PC-9 (cell line): ENCODE results near the gene DDAH2. TPM values are rescaled to one million over a fixed set of nuclear protein-coding genes. Genes with fewer than 3 reads are reported as not detected.

Experiments used
- BruUV-seq: library from RNA; stranded (reverse); fragments of 400-500 nt; replicated peaks from 2 replicates; lab custom pipeline; 2021; lab: Mats Ljungman, UMichigan
- CTCF ChIA-PET: fragments of 300-600 bp; sonication (Branson Sonifier 250); formaldehyde crosslinking; loops from one replicate; lab custom pipeline; 2022; ENCODE audit warnings: antibody characterized with exemption; lab: Charles Lee
- POLR2A ChIA-PET: fragments of 300-600 bp; sonication (Branson Sonifier 250); formaldehyde crosslinking; loops from one replicate; lab custom pipeline; 2022; ENCODE audit warnings: antibody characterized with exemption; ENCODE audit not compliant: unreplicated experiment; lab: Charles Lee
- DNase-seq, 2 experiments: peaks; one replicate each; pipeline versions ENCODE4 v3.0.0 to v3.0.0-alpha.2; 2015 to 2022; ENCODE audit warnings: mixed read lengths in 1 of 2
- H2AFZ ChIP-seq: fragments of 200-600 bp; sonication (generic); 2 replicates; pipeline ENCODE4 v1.8.1; 2017; ENCODE audit warnings: antibody characterized with exemption
- H3F3A ChIP-seq: fragments of 200-600 bp; sonication (generic); 2 replicates; pipeline ENCODE4 v1.8.1; 2017; ENCODE audit warnings: antibody characterized with exemption, mild to moderate bottlenecking, low read depth; ENCODE audit not compliant: insufficient read depth
- H3K27ac ChIP-seq: fragments of 200-600 bp; sonication (generic); 2 replicates; pipeline ENCODE4 v1.6.1; 2016; ENCODE audit warnings: mixed run types
- H3K27me3 ChIP-seq: fragments of 200-600 bp; sonication (generic); 2 replicates; pipeline ENCODE4 v1.6.1; 2016; ENCODE audit warnings: low read depth, mixed run types; ENCODE audit not compliant: insufficient read depth
- H3K36me3 ChIP-seq: fragments of 200-600 bp; sonication (generic); 2 replicates; pipeline ENCODE4 v1.6.1; 2016; ENCODE audit warnings: low read depth, mixed run types
- H3K4me1 ChIP-seq: fragments of 200-600 bp; sonication (generic); replicated peaks from 2 replicates; pipeline ENCODE4 v1.6.1; 2016; ENCODE audit warnings: mixed run types; ENCODE audit not compliant: insufficient read depth
- H3K4me2 ChIP-seq: fragments of 200-600 bp; sonication (generic); 2 replicates; pipeline ENCODE4 v1.6.1; 2017; ENCODE audit warnings: mixed run types
- H3K4me3 ChIP-seq: fragments of 200-600 bp; sonication (generic); 2 replicates; pipeline ENCODE4 v1.6.1; 2016; ENCODE audit warnings: mixed run types
- H3K79me2 ChIP-seq: fragments of 200-600 bp; sonication (generic); 2 replicates; pipeline ENCODE4 v1.6.1; 2017; ENCODE audit warnings: low read depth, mixed run types
- H3K9me2 ChIP-seq: fragments of 200-600 bp; sonication (generic); 2 replicates; pipeline ENCODE4 v1.8.1; 2017; ENCODE audit warnings: mild to moderate bottlenecking; ENCODE audit not compliant: insufficient read depth
- H3K9me3 ChIP-seq: fragments of 200-600 bp; sonication (generic); 2 replicates; pipeline ENCODE4 v1.8.1; 2016; ENCODE audit warnings: low read depth; ENCODE audit not compliant: insufficient read depth
- H4K20me1 ChIP-seq: fragments of 200-600 bp; sonication (generic); 2 replicates; pipeline ENCODE4 v1.8.1; 2017; ENCODE audit not compliant: insufficient read depth
- CTCF ChIP-seq: fragments of 200-600 bp; sonication (generic); conservative IDR thresholded peaks from 2 replicates; pipeline ENCODE4 v1.6.1; 2017; ENCODE audit warnings: mixed run types, antibody characterized with exemption, mild to moderate bottlenecking, moderate library complexity
- EZH2 ChIP-seq: fragments of 200-600 bp; sonication (generic); IDR thresholded peaks from 2 replicates; pipeline ENCODE4 v1.8.0; 2017; ENCODE audit warnings: antibody characterized with exemption, low read depth
- intact Hi-C: fragments of 100-400 bp; cut with micrococcal nuclease; formaldehyde crosslinking; loops from one replicate; pipeline ENCODE4 v1.10.0; 2022; ENCODE audit not compliant: unreplicated experiment
- total RNA-seq: library from RNA; stranded (reverse); gene quantifications from 2 replicates; pipeline ENCODE4 v1.2.3, GENCODE V29; 2021

Gene DDAH2
- total RNA-seq, 1 experiment from 2014 or later, result 58.3 TPM

DNA sequence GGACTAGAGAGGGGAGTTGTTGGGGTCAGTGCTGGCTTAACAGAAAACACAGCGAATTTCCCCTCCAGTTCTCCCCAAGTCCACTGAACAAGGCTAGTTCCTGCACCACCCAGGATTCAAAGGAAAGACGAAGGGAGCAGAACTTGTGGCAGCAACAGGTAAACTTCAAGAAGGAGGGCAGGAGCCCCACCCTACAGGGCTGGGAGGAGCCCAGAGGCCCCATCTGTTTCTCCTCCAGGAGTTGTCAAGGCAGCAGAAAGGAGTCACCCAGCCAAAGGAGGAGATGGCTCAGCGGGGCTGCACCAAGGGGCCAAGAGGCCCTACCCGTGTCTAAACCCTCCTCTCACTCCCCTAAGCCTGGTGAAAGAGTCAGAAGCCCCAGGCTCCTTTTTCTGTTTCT, 35.1 kb upstream of the DDAH2 start:
- Histone ChIP-seq H3K9me3 (no peaks in the 10 kb centered on the region), H3K4me3 (no peak overlapping the region), H3K27me3 (no peaks in the 10 kb centered on the region), H3K4me2 (no peak overlapping the region), H3K9me2 (no peaks in the 10 kb centered on the region), H3K27ac (no peak overlapping the region), H2AFZ (no peak overlapping the region), H3K4me1 (peaks cover 5% of the 10 kb centered on the region; the same call in 1 of the 2 replicates), H3K79me2 (no peaks in the 10 kb centered on the region), H3K36me3 (no peaks in the 10 kb centered on the region), H4K20me1 (no peaks in the 10 kb centered on the region), H3F3A (peaks cover 8% of the 10 kb centered on the region; the same call in 1 of the 2 replicates)
- intact Hi-C loops, result no loop called here
- no peak for DNase-seq
- ChIA-PET CTCF (no interaction called here), POLR2A (interaction anchor here (0.6 to 0.7 kb wide), 5 partner anchors 8 to 125 kb away, joined by 3 to 7 read pairs (median 6); no protein-coding TSS in a partner anchor)
- BruUV-seq, result no TSS peak
- TF ChIP-seq EZH2, result no peak
- no peak for TF ChIP-seq CTCF

- Histone ChIP-seq H3K4me3 (no peak overlapping the region), H3K4me2 (no peak overlapping the region), H2AFZ (no peak overlapping the region), H3K4me1 (peaks cover 5% of the 10 kb centered on the region; the same call in 1 of the 2 replicates), H3K27me3 (no peaks in the 10 kb centered on the region), H3K79me2 (no peaks in the 10 kb centered on the region), H4K20me1 (no peaks in the 10 kb centered on the region), H3K27ac (no peak overlapping the region), H3K9me3 (no peaks in the 10 kb centered on the region), H3F3A (peaks cover 8% of the 10 kb centered on the region; the same call in 1 of the 2 replicates), H3K36me3 (no peaks in the 10 kb centered on the region), H3K9me2 (no peaks in the 10 kb centered on the region)
- POLR2A ChIA-PET, result interaction anchor here (0.6 kb wide), 4 partner anchors 9 to 125 kb away, joined by 3 to 7 read pairs (median 4); no protein-coding TSS in a partner anchor
- CTCF ChIA-PET, result no interaction called here
- no peak for TF ChIP-seq EZH2
- no peak for TF ChIP-seq CTCF
- no peak for DNase-seq
- no TSS peak for BruUV-seq
- intact Hi-C loops, result no loop called here
These were observed 34.5 kb upstream of the DDAH2 start for GRCh38 chr6:31763619-31763940.

GRCh38 chr6:31762878-31763618, 33.9 kb upstream of the DDAH2 start:
- H3F3A ChIP-seq, result peaks cover 8% of the 10 kb centered on the region; the same call in 1 of the 2 replicates
- H3K4me1 ChIP-seq, result peaks cover 5% of the 10 kb centered on the region; the same call in 1 of the 2 replicates
- no peaks in the 10 kb centered on the region for H3K27me3 ChIP-seq
- H3K79me2 ChIP-seq, result no peaks in the 10 kb centered on the region
- H3K4me3 ChIP-seq, result no peak overlapping the region
- H3K9me2 ChIP-seq, result no peaks in the 10 kb centered on the region
- no TSS peak for BruUV-seq
- no peak overlapping the region for H3K4me2 ChIP-seq
- CTCF ChIA-PET, result no interaction called here
- H2AFZ ChIP-seq, result no peak overlapping the region
- H3K27ac ChIP-seq, result no peak overlapping the region
- no peaks in the 10 kb centered on the region for H3K36me3 ChIP-seq
- H4K20me1 ChIP-seq, result no peaks in the 10 kb centered on the region
- no peak for TF ChIP-seq CTCF
- TF ChIP-seq EZH2, result no peak
- H3K9me3 ChIP-seq, result no peaks in the 10 kb centered on the region
- intact Hi-C loops, result no loop called here
- POLR2A ChIA-PET, result interaction anchor here (0.6 kb wide), 1 partner anchor 124 kb away, joined by 3 read pairs; no protein-coding TSS in a partner anchor
- no peak for DNase-seq
